Calu3 (cell line): ENCODE data around the gene FREY1. TPM values are rescaled to one million over a fixed set of nuclear protein-coding genes. Genes with fewer than 3 reads are reported as not detected.

Experiments
- BruUV-seq: library from RNA; stranded (reverse); fragments of 400-500 nt; replicated peaks from 2 replicates; lab custom pipeline; 2021; lab: Mats Ljungman, UMichigan
- CTCF ChIA-PET: fragments of 300-600 bp; sonication (Branson Sonifier 250); formaldehyde crosslinking; loops from one replicate; lab custom pipeline; 2022; ENCODE audit warnings: antibody characterized with exemption; lab: Charles Lee
- DNase-seq: peaks from one replicate; pipeline ENCODE4 v3.0.0; 2022
- H3K27ac Mint-ChIP-seq: one replicate; pipeline ENCODE4 v1.8.0; 2022; ENCODE audit warnings: mixed read lengths; ENCODE audit not compliant: unreplicated experiment
- H3K27me3 Mint-ChIP-seq: one replicate; pipeline ENCODE4 v1.8.0; 2022; ENCODE audit warnings: mixed read lengths; ENCODE audit not compliant: unreplicated experiment
- H3K36me3 Mint-ChIP-seq: one replicate; pipeline ENCODE4 v1.8.0; 2022; ENCODE audit warnings: mild to moderate bottlenecking, moderate library complexity, mixed read lengths; ENCODE audit not compliant: insufficient read depth, unreplicated experiment
- H3K4me1 Mint-ChIP-seq: one replicate; pipeline ENCODE4 v1.8.0; 2022; ENCODE audit warnings: mild to moderate bottlenecking, low read depth, mixed read lengths; ENCODE audit not compliant: unreplicated experiment
- H3K4me3 Mint-ChIP-seq: one replicate; pipeline ENCODE4 v1.8.0; 2022; ENCODE audit warnings: mild to moderate bottlenecking, low read depth, moderate library complexity, mixed read lengths; ENCODE audit not compliant: unreplicated experiment
- H3K9me3 Mint-ChIP-seq: one replicate; pipeline ENCODE4 v1.8.0; 2022; ENCODE audit warnings: low read depth, mixed read lengths; ENCODE audit not compliant: unreplicated experiment
- CTCF ChIP-seq: fragments of 200-600 bp; IDR thresholded peaks from one replicate; pipeline ENCODE4 v1.8.0; 2022; ENCODE audit warnings: antibody characterized with exemption; ENCODE audit not compliant: unreplicated experiment
- intact Hi-C: fragments of 100-400 bp; cut with micrococcal nuclease; formaldehyde crosslinking; loops from one replicate; pipeline ENCODE4 v1.10.0; 2022; ENCODE audit not compliant: unreplicated experiment
- total RNA-seq: library from RNA; stranded (reverse); gene quantifications from 2 replicates; pipeline ENCODE4 v1.2.3, GENCODE V29; 2022

FREY1 gene
- total RNA-seq, 1 experiment from 2014 or later, result 0.99 TPM

- DNase-seq, result no peak
- no peaks in the 10 kb centered on the region for H3K9me3 Mint-ChIP-seq
- intact Hi-C loops, result no loop called here
- CTCF ChIA-PET, result interaction anchor here (0.6 kb wide), 1 partner anchor 80 kb away, joined by 3 read pairs; no protein-coding TSS in a partner anchor
- H3K36me3 Mint-ChIP-seq, result peaks cover 15% of the 10 kb centered on the region
- no TSS peak for BruUV-seq
- no peak overlapping the region for H3K4me3 Mint-ChIP-seq
- H3K27ac Mint-ChIP-seq, result no peak overlapping the region
- TF ChIP-seq CTCF, result no peak
- no peaks in the 10 kb centered on the region for H3K27me3 Mint-ChIP-seq
- H3K4me1 Mint-ChIP-seq, result peaks cover 11% of the 10 kb centered on the region
These were observed 26.9 kb upstream of the FREY1 start for GRCh38 chr11:45933846-45934579.

- no peak for DNase-seq
- H3K27ac Mint-ChIP-seq, result no peak overlapping the region
- CTCF ChIA-PET, result interaction anchor here (0.6 kb wide), 1 partner anchor 80 kb away, joined by 3 read pairs; no protein-coding TSS in a partner anchor
- no TSS peak for BruUV-seq
- peaks cover 21% of the 10 kb centered on the region for H3K36me3 Mint-ChIP-seq
- peaks cover 11% of the 10 kb centered on the region for H3K4me1 Mint-ChIP-seq
- no peak overlapping the region for H3K4me3 Mint-ChIP-seq
- H3K27me3 Mint-ChIP-seq, result no peaks in the 10 kb centered on the region
- no peak for TF ChIP-seq CTCF
- intact Hi-C loops, result no loop called here
- H3K9me3 Mint-ChIP-seq, result no peaks in the 10 kb centered on the region
These were observed 26.2 kb upstream of the FREY1 start for GRCh38 chr11:45933131-45933831.

- peaks cover 21% of the 10 kb centered on the region for H3K36me3 Mint-ChIP-seq
- no peak for TF ChIP-seq CTCF
- no TSS peak for BruUV-seq
- H3K9me3 Mint-ChIP-seq, result no peaks in the 10 kb centered on the region
- CTCF ChIA-PET, result no interaction called here
- H3K4me3 Mint-ChIP-seq, result no peak overlapping the region
- intact Hi-C loops, result no loop called here
- no peaks in the 10 kb centered on the region for H3K27me3 Mint-ChIP-seq
- no peak for DNase-seq
- H3K4me1 Mint-ChIP-seq, result peaks cover 11% of the 10 kb centered on the region
- no peak overlapping the region for H3K27ac Mint-ChIP-seq
These were observed 25.1 kb upstream of the FREY1 start for GRCh38 chr11:45932217-45932616.

- H3K36me3 Mint-ChIP-seq, result peaks cover 21% of the 10 kb centered on the region
- H3K4me1 Mint-ChIP-seq, result peaks cover 11% of the 10 kb centered on the region
- CTCF ChIA-PET, result no interaction called here
- H3K27me3 Mint-ChIP-seq, result no peaks in the 10 kb centered on the region
- H3K4me3 Mint-ChIP-seq, result no peak overlapping the region
- no peak for TF ChIP-seq CTCF
- intact Hi-C loops, result no loop called here
- no peak overlapping the region for H3K27ac Mint-ChIP-seq
- no peaks in the 10 kb centered on the region for H3K9me3 Mint-ChIP-seq
- no peak for DNase-seq
- no TSS peak for BruUV-seq
These were observed 24.7 kb upstream of the FREY1 start for GRCh38 chr11:45931739-45932138.
